Endometrial microvascular endothelial cells (primary cell): ENCODE data around the gene TBL1XR1. TPM values are rescaled to one million over a fixed set of nuclear protein-coding genes. Genes with fewer than 3 reads are reported as not detected.

Source experiments
- in situ Hi-C: cut with HindIII; loops from 2 replicates; pipeline ENCODE4 v1.10.0; 2017; ENCODE audit warnings: low sequenced_read_pairs, low pct_unique_long_range_greater_than_20kb; ENCODE audit errors: inconsistent ontology term
- total RNA-seq: library from RNA; depleted of rRNA; stranded (reverse); fragments of >200 nt; gene quantifications from one replicate; pipeline ENCODE4 v1.2.3, GENCODE V29; 2015; ENCODE audit errors: inconsistent ontology term

The TBL1XR1 gene
- 60.8 TPM for total RNA-seq

DNA sequence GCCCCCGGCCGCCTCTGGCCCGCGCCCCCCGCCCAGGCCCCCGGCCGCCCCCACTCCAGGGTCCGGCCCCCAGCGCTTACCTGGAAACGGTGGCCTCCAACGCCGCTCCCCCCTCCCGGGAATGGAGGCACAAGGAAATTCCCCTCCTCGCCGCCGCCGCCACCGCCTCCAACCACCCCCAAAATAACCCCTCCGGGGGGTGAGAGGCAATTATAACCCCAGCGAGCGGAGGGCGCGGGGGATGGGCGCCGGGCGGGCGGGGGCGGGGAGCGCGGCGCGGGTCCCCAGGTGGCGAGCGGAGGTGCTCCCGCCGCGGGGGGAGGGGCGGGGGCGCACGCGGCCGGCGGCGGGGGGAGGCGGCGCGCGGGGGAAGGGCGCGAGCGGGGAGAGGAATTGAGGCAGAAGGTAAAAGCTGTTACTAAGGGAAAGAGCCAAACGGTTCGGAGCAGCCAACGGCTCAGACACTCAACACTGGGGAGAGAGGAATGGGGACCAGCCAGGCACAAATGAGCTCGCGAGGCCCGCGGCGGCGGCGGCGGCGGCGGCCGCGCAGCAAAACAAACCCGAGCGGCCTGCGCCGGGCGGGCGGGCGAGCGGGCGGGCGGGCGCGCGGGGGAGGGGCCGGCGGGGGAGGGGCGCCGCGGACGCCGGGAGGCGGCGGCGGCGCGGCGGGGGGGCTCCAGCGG, at the start of gene TBL1XR1:
Gene TBL1XR1 (minus strand): TSS at position 442 of the 686 bp plus-strand sequence. CDS start 132,505 bp downstream, outside the sequence.
- in situ Hi-C loops: loop anchor here (5.0 to 25.0 kb wide), 2 partner anchors 160 to 1140 kb away; no protein-coding TSS in a partner anchor

DNA sequence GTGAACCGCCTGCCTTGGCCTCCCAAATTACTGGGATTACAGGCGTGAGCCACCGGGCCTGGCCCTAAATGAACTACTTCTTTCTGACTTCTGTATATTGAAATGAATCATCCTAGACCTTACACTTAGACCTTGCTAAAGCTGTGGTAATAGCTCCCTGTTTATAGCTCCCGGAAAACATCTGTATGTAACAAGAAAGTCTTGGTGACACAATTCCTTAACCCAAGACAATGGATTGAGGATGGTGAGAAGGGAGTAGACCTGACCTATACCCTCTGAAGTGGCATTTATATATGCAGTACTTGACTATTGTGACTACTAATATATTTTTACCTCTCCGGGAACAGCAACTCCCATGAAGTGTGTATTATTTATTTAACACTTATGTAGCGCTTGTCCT, 48.0 kb upstream of the TBL1XR1 start:
- in situ Hi-C loops: no loop called here

DNA sequence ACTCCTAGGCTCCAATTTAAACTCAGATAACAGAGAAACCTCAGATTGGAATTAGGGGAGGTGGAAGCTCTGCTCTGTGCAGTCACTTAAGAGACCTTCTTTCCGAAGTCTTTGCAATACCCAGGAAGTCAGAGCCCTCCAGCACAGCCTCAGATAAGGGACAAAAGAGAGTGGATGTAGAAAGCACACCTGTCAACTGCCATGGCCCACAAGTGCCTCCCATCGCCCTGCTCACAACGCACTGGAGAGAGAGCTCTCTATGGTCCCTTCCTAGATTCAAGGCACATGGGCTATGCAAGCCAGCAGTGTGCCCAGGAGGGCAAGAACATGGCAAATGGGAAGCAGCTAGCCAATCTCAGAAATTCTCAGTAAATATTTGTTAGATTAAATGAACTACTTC, 47.3 kb upstream of the TBL1XR1 start:
- in situ Hi-C loops: no loop called here

DNA sequence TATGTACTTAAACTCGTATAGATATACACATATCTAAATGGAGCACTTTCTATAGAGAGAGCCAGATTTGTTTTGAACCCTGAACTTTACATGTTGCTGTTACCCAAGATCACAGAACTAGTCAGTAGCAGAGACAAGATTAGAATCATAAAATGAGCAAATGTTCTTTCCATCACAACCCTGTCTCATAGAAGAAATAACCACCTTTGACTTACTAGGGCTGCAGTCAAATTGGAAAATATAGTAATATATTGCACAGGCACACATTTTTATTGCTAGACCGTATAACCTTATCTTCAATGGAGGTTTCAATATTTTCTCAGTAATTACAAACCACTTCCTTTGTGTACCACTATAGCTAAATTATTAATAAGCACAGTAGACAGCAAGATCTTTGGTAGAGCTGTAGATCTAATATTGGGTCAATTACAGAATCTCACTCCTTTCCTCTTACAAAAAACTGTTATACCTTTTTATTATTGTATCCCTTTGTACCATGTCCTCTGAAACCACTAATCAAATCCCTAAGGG, 41.5 kb upstream of the TBL1XR1 start:
- in situ Hi-C loops: no loop called here

DNA sequence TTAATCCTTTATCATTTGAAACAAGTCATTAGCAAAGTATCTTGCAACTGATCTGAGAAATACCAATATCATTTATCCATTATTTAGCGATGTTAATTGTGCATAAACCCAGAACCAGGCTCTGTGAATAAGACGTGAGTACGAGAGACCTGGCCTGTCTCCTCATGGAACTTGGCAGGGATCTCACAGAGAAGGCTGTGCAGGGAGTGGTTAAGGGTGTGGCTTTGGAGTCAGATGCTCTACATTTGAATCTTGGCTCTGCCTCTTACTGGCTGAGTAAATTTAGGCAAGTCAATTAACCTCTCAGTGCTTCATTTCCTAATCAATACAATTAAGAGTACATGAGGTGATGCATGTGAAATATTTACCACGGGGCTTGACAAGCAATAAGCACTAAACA, 39.9 kb upstream of the TBL1XR1 start:
- in situ Hi-C loops: no loop called here

DNA sequence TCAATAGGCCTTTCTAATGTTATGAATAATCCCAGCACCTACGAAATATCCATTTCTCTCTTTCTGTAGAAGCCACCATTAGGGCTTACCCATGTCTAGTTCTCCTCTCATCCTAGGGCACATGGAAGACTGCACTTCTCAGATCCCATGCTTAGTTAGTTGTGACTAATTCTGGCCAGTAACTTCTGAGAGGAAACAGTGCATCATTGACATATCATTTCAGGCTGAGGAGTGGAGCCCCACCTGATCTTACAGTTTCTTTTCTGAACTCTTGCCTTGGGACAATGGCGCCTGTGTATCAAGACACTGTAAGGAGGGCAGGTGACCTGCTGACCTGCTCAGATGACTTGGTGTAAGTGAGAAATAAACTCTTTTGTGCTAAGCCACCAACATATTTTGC, 39.4 kb upstream of the TBL1XR1 start:
- in situ Hi-C loops: no loop called here

DNA sequence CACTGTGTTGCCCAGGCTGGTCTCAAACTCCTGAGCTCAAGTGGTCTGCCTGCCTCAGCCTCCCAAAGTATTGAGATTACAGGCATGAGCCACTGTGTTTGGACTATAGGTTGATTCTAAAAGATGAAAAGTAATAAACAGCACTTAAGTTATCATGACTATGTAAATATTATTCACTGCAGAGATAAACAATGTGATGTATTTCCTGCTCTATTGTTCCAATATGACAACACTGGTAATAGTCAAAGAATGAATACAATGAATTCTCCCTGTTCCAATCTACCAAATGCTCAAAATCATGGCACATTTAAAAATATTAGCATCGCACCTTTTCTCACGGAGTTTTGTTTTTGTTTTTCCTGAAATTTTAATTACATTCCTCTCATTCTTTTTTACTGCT, 36.8 kb upstream of the TBL1XR1 start:
- in situ Hi-C loops: no loop called here

DNA sequence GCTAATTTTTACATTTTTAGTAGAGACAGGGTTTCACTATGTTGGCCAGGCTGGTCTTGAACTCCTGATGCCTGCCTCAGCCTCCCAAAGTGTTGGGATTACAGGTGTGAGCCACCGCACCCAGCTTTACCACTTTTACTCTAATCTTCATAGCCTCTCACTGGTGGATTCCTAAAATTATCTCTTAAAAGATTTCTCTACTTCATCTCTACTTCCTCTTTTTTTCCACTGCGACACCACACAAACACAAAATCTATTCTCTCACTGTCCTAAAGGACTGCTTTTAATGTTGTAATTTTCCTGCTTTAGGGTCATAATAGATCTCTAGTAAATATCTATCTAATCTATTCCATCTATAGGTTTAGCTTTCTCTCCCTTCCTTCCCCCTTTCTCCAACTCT, 34.0 kb upstream of the TBL1XR1 start:
- in situ Hi-C loops: no loop called here

DNA sequence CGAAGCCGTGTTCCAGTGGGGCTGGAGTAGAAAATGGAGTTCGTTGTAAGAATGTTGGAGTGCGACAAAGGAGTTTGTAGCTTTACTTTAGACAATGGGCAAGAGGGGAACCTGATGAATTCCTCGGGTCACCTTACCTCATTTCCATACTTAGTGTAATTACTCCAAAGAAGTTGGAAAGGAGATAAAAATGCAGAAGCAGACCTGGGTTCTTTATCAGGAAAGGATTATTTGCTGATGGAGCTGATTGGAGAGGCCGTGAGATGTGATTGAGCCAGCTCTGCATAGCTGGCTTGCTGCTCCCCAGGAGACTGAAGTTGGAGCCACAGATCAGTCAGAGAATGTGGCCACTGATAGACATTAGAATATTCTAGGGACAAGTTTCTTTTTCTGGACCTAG, 33.4 kb upstream of the TBL1XR1 start:
- in situ Hi-C loops: no loop called here

DNA sequence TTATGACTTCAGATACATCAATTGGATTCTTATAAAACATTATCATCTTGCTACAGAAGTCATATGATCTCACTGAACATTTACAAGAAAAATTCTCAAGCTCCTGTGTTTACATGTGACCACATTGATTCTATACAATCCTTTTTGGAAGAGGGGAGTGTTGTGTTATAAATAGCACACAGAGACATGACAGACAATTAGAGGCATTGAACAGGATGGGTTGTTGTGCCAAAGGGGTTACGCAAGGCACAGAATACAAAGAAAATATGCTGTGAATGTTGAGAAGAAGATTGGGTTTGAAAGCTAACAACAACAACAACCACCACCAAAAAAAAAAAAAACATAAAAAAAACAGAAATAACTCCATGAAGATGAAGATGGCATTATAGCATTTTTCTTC, 32.5 kb upstream of the TBL1XR1 start:
- in situ Hi-C loops: no loop called here

DNA sequence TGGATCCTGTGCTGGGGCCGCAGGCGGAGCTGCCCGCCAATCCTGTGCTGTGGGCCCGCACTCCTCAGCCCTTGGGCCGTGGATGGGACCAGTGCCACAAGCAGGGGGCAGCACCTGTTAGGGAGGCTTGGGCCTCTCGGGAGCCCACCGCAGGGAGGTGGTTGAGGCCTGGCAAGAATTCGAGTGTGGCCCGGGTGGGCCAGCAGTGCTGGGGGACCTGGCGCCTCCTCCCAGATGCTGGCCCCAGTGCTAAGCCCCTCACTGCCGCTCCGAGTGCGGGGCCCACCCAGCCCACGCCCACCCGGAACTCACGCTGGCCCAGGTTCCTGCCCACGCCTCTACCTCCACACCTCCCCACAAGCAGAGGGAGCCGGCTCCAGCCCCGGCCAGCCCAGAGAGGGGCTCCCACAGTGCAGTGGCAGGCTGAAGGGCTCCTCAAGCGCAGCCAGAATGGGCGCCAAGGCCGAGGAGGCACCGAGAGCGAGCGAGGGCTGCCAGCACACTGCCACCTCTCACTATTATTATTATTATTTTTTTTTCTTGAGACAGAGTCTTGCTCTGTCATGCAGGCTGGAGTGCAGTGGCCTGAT, 31.4 kb upstream of the TBL1XR1 start:
- in situ Hi-C loops: no loop called here

DNA sequence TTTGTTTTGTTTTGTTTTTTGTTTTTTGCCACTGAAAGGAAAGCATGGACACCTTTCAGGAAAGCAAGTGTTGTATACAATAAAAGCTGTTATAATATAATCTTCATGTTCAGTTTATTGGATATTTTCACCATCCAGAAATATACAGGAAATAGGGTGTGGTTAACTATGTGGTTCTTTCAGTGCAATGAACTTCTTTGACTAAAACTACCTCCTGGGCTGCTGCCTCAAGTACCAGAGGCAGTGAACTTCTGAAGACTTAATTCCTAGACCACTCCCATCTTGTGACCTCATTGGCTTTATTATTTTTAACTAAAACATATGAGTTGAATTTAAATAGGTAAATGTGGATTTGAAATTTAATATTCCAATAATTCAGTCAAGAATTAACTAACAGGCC, 27.1 kb upstream of the TBL1XR1 start:
- in situ Hi-C loops: no loop called here

DNA sequence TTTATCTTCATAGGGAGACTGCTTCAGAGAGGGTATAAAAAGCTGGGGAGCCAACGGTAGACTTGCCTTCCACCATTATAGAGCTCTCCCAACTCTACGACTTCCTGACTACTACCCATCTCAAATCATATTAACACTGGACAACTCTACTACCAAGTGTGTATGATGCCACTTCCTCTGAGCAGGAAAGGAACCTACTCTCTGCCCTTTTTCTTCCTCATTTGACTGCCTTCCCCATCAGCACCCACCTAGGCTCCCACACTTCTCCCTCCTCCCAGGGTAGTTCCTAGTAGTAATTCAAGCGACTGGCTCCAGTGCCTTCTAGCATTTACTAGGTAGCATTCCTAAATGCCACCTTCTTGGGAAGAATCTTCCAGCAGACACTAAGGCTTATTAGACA, 24.5 kb upstream of the TBL1XR1 start:
- in situ Hi-C loops: no loop called here

DNA sequence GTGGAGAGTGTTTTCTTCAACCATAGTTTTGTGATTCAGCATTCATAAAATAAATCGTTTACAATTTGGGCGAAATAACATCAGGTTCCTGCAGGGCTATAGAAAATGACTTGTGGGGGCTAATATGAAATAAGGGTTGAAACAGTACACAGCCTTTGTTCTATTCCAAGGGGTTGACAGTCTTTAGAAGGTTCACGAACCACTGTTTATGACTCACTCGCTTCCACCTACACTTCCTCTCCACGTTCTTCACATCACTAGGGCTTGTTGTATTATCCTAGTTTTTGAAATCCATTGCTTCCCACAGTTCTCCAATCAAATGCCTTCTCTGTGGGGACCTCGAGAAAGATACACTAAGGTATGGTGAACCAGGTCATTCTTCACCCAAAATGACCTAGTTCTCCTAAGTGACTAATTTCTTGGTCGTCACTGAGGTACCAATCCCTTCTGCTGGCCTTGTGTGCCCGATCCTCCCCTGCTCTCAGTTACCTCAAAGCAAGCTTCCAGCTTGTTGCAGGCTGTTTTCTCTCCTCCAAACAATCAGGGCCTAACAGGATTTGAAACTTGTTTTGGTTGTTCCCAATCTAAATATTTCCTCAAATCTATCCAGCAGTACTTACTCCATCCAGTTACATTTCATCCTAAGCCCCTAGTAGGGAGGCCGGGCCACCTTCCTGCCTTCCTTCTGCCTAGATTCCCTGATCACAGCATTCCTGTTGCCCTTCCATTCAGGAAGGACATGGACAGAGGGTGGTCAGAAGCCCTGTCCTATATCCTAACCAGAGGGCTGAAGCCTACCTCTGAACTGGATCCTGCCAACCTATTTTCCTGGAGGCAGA, 23.1 kb upstream of the TBL1XR1 start:
- in situ Hi-C loops: no loop called here

DNA sequence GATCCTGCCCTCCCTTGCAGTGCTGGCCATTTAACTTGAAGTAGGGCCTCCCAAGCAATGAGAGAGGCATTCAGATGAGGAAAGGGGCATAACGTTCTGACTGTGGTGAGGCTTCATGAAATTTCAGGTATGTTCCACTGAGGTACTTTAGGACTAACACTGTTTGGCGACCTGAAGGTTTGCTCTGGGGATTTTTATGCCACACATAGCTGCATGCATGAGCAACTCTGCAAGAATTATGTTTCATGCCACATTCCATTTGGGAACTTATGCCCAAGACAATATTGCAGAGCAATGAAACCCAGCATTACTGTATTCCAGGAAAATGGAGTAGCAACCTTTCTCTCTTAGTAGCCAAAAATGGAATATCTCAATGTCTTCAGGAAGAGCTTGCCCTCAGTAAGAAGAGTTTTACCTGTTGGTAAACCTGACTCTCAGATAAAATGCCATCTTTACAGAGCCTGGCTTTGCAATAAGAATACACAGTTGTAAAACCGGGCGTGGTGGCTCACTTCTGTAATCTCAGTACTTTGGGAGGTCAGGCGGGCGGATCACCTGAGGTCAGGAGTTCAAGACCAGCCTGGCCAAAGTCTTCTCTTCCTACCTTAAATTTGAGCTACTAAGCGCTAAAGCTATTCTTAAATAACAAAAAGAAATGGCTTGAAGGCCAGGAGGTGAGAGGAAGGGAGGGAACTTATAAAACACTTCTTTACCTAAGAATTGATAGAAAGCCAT, 16.7 kb upstream of the TBL1XR1 start:
- in situ Hi-C loops: no loop called here

DNA sequence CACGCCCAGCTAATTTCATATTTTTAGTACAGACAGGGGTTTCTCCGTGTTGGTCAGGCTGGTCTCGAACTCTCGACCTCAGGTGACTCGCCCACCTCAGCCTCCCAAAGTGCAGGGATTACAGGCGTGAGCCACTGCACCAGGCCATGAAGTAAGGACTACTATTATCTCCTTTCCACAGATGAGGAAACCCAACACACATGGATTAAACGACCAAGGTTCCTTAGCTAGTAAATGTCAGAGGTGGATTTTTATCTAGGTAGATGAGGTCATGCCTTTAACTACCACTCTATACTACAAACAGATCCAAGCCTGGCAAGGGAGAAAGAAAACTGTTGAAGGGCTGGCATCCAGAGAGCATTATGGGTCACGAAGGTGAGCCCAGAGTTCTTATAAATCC, 15.5 kb upstream of the TBL1XR1 start:
- in situ Hi-C loops: no loop called here

DNA sequence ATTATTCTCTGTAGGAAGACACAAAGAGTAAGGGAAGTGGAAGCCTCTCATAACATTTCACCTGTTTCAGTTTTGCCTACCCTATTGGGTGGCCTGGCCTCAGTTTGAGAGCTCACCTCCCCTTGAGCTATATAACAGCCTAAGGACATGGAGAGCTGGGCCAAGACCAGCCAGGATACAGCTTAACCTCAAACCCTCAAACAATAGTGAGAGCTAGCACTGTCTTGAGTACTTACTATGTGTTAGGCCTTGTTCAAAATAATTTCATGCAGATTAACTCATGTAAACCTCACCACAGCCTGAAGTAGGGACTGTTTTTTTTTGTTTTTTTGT, 15.0 kb upstream of the TBL1XR1 start:
- in situ Hi-C loops: no loop called here

DNA sequence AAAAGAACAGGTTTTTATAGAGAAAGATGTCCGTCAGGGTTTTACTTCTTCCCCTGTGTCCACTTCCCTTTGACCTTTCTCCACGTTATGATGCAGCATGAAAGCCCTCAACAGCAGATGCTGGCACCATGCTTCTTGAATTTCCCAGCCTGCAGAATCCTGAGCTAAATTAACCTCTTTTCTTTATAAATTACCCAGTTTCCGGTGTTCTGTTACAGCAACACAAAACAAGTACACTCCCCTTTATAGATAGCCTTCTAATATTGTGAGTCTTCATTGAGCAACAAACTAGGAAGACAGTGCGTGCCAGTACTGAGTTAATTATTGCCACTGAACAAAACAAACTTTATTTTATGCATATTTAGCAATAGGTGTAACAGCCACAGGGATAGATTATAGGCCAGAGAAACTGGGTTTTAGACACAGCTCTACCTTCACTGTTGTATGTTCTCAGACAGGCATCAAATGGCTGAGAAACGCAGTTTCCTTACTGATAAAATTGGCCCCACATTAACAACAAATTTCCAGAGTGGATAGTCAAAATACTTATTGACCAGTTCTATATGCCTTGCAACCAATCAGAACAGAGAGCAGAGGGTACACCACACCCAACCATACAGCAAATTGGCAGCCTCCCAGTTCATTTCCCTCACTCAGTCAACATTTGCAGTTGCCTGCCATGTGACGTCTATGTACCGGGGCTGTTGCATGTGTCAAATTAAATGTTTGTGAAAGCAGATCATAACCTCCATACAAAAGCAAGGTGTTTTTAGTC, 14.4 kb upstream of the TBL1XR1 start:
- in situ Hi-C loops: no loop called here
